HepG2 (cell line): Measurements from ENCODE around the gene NPDC1. TPM values are rescaled to one million over a fixed set of nuclear protein-coding genes. Genes with fewer than 3 reads are reported as not detected.

Source experiments
- CENPX ChIP-seq: sonication (generic); formaldehyde crosslinking; IDR thresholded peaks from 2 replicates; pipeline ENCODE4 v1.9.0; 2021; ENCODE audit warnings: mild to moderate bottlenecking, missing genetic modification reagents, moderate library complexity
- ETV5 ChIP-seq: IDR thresholded peaks from 2 replicates; pipeline ENCODE4 v1.6.1; 2018; ENCODE audit warnings: missing biosample characterization, missing genetic modification reagents, inconsistent platforms, borderline replicate concordance
- FOXJ3 ChIP-seq: sonication (generic); formaldehyde crosslinking; IDR thresholded peaks from 2 replicates; pipeline ENCODE4 v1.4.0; 2020; ENCODE audit warnings: missing genetic modification reagents, mild to moderate bottlenecking, borderline replicate concordance
- GATAD1 ChIP-seq: IDR thresholded peaks from 2 replicates; pipeline ENCODE4 v1.6.1; 2016; ENCODE audit warnings: missing genetic modification reagents, missing compliant biosample characterization
- GTF2F1 ChIP-seq: fragments of 150-350 bp; IDR thresholded peaks from 2 replicates; pipeline ENCODE4 v1.6.1; 2014; ENCODE audit warnings: low read length
- HDAC2 ChIP-seq: sonication (generic); formaldehyde crosslinking; IDR thresholded peaks from 2 replicates; pipeline ENCODE4 v1.4.0; 2020; ENCODE audit warnings: missing genetic modification reagents
- HNRNPL ChIP-seq: fragments of 200-400 bp; formaldehyde crosslinking; IDR thresholded peaks from 2 replicates; pipeline ENCODE4 v1.6.1; 2017; ENCODE audit warnings: mild to moderate bottlenecking, low read depth, low read length
- IRX3 ChIP-seq: sonication (generic); formaldehyde crosslinking; IDR thresholded peaks from 2 replicates; pipeline ENCODE4 v1.8.1; 2023; ENCODE audit warnings: mild to moderate bottlenecking, low read depth, missing genetic modification reagents, borderline replicate concordance
- MEIS2 ChIP-seq: sonication (generic); formaldehyde crosslinking; IDR thresholded peaks from 2 replicates; pipeline ENCODE4 v1.9.0; 2021; ENCODE audit warnings: mild to moderate bottlenecking, missing genetic modification reagents
- MLLT10 ChIP-seq: sonication (generic); formaldehyde crosslinking; IDR thresholded peaks from 2 replicates; pipeline ENCODE4 v1.4.0; 2020; ENCODE audit warnings: missing genetic modification reagents
- NFATC3 ChIP-seq: sonication (generic); formaldehyde crosslinking; IDR thresholded peaks from 2 replicates; pipeline ENCODE4 v1.5.1; 2020; ENCODE audit warnings: mild to moderate bottlenecking, missing genetic modification reagents
- PAX8 ChIP-seq: sonication (generic); formaldehyde crosslinking; IDR thresholded peaks from 2 replicates; pipeline ENCODE4 v1.8.0; 2022; ENCODE audit warnings: mild to moderate bottlenecking, missing genetic modification reagents, borderline replicate concordance
- SMAD3 ChIP-seq: sonication (generic); formaldehyde crosslinking; IDR thresholded peaks from 2 replicates; pipeline ENCODE4 v1.4.0; 2020; ENCODE audit warnings: missing genetic modification reagents
- SOX13 ChIP-seq, 3 experiments: fragments of 450-650 bp in 1 of 3; sonication (generic) in 1 of 3; formaldehyde crosslinking in 1 of 3; IDR thresholded peaks in 2 of 3; conservative IDR thresholded peaks in 1 of 3; 2 replicates each; pipeline versions ENCODE4 v1.5.0 to v1.6.1; 2016 to 2020; ENCODE audit warnings: antibody characterized with exemption in 1 of 3, mild to moderate bottlenecking in 1 of 3, missing compliant biosample characterization in 1 of 3, missing genetic modification reagents in 1 of 3, moderate library complexity in 1 of 3
- ZNF180 ChIP-seq: sonication (generic); formaldehyde crosslinking; IDR thresholded peaks from 2 replicates; pipeline ENCODE4 v1.4.0; 2020; ENCODE audit warnings: low read depth, missing genetic modification reagents, borderline replicate concordance
- ZNF30 ChIP-seq: sonication (generic); formaldehyde crosslinking; IDR thresholded peaks from 2 replicates; pipeline ENCODE4 v1.5.0; 2020; ENCODE audit warnings: mild to moderate bottlenecking, missing genetic modification reagents
- ZNF44 ChIP-seq: sonication (generic); formaldehyde crosslinking; IDR thresholded peaks from 2 replicates; pipeline ENCODE4 v1.5.1; 2020; ENCODE audit warnings: mild to moderate bottlenecking, missing genetic modification reagents
- ZNF460 ChIP-seq: sonication (generic); formaldehyde crosslinking; IDR thresholded peaks from 2 replicates; pipeline ENCODE4 v1.5.1; 2020; ENCODE audit warnings: missing genetic modification reagents, mild to moderate bottlenecking, borderline replicate concordance
- ZNF501 ChIP-seq: sonication (generic); formaldehyde crosslinking; IDR thresholded peaks from 2 replicates; pipeline ENCODE4 v1.5.1; 2020; ENCODE audit warnings: mild to moderate bottlenecking, moderate library complexity, missing genetic modification reagents
- polyA plus RNA-seq, 8 experiments: library from polyadenylated mRNA; depleted of rRNA in 3 of 8; stranded (reverse) in 7 of 8; unstranded in 1 of 8; fragments of >200 nt; fragmentation: Illumina TruSeq in 4 of 8; extraction: Trizol in 4 of 8; gene quantifications; 2 replicates each; pipeline versions ENCODE4 v1.2.1 to v1.2.3, GENCODE V29; 2011 to 2016; ENCODE audit warnings: low read depth in 4 of 8, missing spikeins in 1 of 8, mixed read lengths in 1 of 8; ENCODE audit not compliant: insufficient read depth in 1 of 8
- total RNA-seq, 5 experiments: library from RNA; depleted of rRNA; stranded (reverse); fragments of >200 nt; fragmentation: Illumina TruSeq; extraction: Trizol; gene quantifications; 2 replicates each; pipeline ENCODE4 v1.2.3, GENCODE V29; 2016; ENCODE audit warnings: low read depth in 1 of 5
- TF ChIP-seq, protein P1 (sequence below): sonication (generic); formaldehyde crosslinking; IDR thresholded peaks from 2 replicates; pipeline ENCODE4 v1.5.1; 2020; ENCODE audit warnings: mild to moderate bottlenecking, missing genetic modification reagents, moderate library complexity
- TF ChIP-seq, protein P2 (sequence below): sonication (generic); formaldehyde crosslinking; IDR thresholded peaks from 2 replicates; pipeline ENCODE4 v1.4.0; 2020; ENCODE audit warnings: missing genetic modification reagents, borderline replicate concordance

NPDC1 gene
- total and polyA plus RNA-seq, 2 of the 13 experiments (the other 11 are each of a cell fraction or from before 2014, with no cell fraction given): 0.84 to 5.4 TPM

DNA sequence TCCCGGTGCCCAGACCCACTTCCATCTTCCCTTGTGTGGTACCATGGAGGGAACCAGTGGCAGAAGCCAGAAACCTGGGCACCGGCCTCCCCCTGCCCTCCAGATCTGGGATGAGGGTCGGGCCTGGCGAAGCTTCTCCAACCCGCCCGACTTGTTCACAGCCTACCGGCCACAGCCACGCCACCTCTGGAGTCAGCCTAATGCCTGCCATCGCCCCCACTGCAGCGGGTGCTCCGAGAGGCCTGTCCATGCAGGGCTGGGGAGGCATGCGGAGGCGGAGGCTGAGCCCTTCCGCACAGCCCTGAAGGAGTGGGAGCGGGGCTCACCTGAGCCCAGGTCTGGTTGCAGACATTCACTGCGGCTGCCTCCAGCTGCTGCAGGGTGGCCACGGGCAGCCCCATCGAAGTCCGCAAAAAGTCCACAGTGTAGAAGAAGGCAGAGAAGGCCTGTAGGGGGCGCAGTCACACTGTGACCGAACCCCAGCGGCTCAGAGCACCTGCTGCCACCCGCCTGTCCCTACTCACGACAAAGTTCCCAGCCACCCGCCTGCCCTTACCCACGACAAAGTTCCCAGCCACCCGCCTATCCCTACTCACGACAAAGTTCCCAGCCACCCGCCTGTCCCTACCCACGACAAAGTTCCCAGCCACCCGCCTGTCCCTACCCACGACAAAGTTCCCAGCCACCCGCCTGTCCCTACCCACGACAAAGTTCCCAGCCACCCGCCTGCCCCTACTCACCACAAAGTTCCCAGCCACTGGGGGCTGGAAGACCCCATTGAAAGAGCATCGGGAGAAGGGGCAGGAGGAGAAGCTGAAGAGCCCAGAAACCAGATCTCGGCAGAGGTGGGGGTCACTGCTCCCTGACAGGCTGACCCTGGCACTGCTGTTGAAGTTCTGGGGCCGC lies 3.8 kb upstream of the NPDC1 start (continued):
- TF ChIP-seq FOXJ3 (CRISPR knock-in tag) (no peak), MLLT10 (no peak), GTF2F1 (no peak), HDAC2 (CRISPR knock-in tag) (no peak), SMAD3 (CRISPR knock-in tag) (no peak), SOX13 (IDR thresholded peaks at IDR 0.05) (no peak), SOX13 (CRISPR knock-in tag; conservative IDR thresholded peaks at IDR 0.05 in 1 of 2, IDR thresholded peaks at IDR 0.05 in 1 of 2) (no peak), NFATC3 (no peak), ZNF180 (no peak), ZNF30 (CRISPR knock-in tag) (no peak), HNRNPL (peak; percentile 44; the same call in 1 of the 2 replicates), ZNF501 (CRISPR knock-in tag) (no peak), CENPX (no peak), ETV5 (CRISPR knock-in tag) (no peak), PAX8 (CRISPR knock-in tag) (no peak), ZNF460 (CRISPR knock-in tag) (no peak), MEIS2 (CRISPR knock-in tag) (no peak), ZNF44 (CRISPR knock-in tag) (no peak), IRX3 (no peak), GATAD1 (CRISPR knock-in tag) (no peak)
- TF ChIP-seq, protein P1, sequence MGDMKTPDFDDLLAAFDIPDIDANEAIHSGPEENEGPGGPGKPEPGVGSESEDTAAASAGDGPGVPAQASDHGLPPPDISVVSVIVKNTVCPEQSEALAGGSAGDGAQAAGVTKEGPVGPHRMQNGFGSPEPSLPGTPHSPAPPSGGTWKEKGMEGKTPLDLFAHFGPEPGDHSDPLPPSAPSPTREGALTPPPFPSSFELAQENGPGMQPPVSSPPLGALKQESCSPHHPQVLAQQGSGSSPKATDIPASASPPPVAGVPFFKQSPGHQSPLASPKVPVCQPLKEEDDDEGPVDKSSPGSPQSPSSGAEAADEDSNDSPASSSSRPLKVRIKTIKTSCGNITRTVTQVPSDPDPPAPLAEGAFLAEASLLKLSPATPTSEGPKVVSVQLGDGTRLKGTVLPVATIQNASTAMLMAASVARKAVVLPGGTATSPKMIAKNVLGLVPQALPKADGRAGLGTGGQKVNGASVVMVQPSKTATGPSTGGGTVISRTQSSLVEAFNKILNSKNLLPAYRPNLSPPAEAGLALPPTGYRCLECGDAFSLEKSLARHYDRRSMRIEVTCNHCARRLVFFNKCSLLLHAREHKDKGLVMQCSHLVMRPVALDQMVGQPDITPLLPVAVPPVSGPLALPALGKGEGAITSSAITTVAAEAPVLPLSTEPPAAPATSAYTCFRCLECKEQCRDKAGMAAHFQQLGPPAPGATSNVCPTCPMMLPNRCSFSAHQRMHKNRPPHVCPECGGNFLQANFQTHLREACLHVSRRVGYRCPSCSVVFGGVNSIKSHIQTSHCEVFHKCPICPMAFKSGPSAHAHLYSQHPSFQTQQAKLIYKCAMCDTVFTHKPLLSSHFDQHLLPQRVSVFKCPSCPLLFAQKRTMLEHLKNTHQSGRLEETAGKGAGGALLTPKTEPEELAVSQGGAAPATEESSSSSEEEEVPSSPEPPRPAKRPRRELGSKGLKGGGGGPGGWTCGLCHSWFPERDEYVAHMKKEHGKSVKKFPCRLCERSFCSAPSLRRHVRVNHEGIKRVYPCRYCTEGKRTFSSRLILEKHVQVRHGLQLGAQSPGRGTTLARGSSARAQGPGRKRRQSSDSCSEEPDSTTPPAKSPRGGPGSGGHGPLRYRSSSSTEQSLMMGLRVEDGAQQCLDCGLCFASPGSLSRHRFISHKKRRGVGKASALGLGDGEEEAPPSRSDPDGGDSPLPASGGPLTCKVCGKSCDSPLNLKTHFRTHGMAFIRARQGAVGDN (CRISPR knock-in tag): peak; percentile 41
- TF ChIP-seq, protein P2, sequence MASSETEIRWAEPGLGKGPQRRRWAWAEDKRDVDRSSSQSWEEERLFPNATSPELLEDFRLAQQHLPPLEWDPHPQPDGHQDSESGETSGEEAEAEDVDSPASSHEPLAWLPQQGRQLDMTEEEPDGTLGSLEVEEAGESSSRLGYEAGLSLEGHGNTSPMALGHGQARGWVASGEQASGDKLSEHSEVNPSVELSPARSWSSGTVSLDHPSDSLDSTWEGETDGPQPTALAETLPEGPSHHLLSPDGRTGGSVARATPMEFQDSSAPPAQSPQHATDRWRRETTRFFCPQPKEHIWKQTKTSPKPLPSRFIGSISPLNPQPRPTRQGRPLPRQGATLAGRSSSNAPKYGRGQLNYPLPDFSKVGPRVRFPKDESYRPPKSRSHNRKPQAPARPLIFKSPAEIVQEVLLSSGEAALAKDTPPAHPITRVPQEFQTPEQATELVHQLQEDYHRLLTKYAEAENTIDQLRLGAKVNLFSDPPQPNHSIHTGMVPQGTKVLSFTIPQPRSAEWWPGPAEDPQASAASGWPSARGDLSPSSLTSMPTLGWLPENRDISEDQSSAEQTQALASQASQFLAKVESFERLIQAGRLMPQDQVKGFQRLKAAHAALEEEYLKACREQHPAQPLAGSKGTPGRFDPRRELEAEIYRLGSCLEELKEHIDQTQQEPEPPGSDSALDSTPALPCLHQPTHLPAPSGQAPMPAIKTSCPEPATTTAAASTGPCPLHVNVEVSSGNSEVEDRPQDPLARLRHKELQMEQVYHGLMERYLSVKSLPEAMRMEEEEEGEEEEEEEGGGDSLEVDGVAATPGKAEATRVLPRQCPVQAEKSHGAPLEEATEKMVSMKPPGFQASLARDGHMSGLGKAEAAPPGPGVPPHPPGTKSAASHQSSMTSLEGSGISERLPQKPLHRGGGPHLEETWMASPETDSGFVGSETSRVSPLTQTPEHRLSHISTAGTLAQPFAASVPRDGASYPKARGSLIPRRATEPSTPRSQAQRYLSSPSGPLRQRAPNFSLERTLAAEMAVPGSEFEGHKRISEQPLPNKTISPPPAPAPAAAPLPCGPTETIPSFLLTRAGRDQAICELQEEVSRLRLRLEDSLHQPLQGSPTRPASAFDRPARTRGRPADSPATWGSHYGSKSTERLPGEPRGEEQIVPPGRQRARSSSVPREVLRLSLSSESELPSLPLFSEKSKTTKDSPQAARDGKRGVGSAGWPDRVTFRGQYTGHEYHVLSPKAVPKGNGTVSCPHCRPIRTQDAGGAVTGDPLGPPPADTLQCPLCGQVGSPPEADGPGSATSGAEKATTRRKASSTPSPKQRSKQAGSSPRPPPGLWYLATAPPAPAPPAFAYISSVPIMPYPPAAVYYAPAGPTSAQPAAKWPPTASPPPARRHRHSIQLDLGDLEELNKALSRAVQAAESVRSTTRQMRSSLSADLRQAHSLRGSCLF (CRISPR knock-in tag): no peak
